PC-3 (cell line): ENCODE results near the gene AARS2.

Source experiments
- EZH2 ChIP-seq: fragments of 300-600 bp; sonication (generic); IDR thresholded peaks from one replicate; pipeline ENCODE4 v1.6.1; 2017; ENCODE audit warnings: antibody characterized with exemption, mild to moderate bottlenecking, low read length; ENCODE audit not compliant: unreplicated experiment
- TF ChIP-seq, protein P1 (sequence below): fragments of 300-600 bp; sonication (generic); conservative IDR thresholded peaks from 2 replicates; pipeline ENCODE4 v1.5.1; 2017; ENCODE audit warnings: antibody characterized with exemption, low read depth, mild to moderate bottlenecking, low read length

DNA sequence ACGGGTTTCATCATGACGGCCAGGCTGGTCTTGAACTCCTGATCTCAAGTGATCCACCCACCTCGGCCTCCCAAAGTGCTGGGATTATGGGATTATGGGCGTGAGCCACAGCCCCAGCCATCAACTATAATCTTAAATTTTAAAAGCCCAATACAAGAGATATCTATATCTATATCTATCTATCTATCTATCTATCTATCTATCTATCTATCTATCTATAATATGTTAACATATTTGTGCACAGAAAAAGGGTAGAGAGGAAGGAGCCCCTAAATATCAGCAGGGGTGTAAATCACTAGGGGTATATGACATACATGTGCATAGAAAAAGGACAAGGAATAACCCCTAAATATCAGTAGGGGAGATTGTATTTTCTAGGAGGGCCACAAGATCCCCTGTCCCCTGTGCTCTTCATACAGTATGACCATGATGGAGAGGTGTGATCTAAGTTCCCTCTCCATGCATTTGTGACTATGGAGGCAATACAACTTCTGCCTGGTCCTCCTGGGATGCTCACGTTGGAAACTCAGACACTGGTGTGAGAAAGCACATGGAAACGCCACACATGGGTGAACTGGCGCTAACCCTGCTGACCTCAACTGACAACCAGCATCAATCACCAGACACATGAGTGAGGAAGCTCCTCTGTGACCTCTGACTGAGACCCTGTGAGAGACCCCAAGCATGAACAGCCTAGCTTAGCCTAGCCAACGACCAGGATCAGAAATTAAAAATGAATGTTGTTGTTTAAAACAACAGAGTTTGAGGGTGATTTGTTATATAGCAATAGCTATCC lies 28.1 kb upstream of the AARS2 start:
- TF ChIP-seq, protein P1, sequence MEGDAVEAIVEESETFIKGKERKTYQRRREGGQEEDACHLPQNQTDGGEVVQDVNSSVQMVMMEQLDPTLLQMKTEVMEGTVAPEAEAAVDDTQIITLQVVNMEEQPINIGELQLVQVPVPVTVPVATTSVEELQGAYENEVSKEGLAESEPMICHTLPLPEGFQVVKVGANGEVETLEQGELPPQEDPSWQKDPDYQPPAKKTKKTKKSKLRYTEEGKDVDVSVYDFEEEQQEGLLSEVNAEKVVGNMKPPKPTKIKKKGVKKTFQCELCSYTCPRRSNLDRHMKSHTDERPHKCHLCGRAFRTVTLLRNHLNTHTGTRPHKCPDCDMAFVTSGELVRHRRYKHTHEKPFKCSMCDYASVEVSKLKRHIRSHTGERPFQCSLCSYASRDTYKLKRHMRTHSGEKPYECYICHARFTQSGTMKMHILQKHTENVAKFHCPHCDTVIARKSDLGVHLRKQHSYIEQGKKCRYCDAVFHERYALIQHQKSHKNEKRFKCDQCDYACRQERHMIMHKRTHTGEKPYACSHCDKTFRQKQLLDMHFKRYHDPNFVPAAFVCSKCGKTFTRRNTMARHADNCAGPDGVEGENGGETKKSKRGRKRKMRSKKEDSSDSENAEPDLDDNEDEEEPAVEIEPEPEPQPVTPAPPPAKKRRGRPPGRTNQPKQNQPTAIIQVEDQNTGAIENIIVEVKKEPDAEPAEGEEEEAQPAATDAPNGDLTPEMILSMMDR: no peak
- no peak for TF ChIP-seq EZH2
